HPDE6-E6E7 (cell line): ENCODE results near the gene SLC26A5.
"Not testable (repeated sequence)": the region's sequence is repeated elsewhere in the genome, so short reads cannot be mapped to it uniquely, and the experiment has no call there.

Experiments used
- DNase-seq: peaks from one replicate; pipeline ENCODE4 v3.0.0; 2011; ENCODE audit warnings: missing footprints; ENCODE audit errors: extremely low spot score

The SLC26A5 gene

GRCh38 chr7:103399687-103400086, 46.3 kb downstream of the SLC26A5 start:
- DNase-seq = not testable (repeated sequence)

GRCh38 chr7:103398483-103399127, 47.4 kb downstream of the SLC26A5 start:
- DNase-seq = no peak

DNA sequence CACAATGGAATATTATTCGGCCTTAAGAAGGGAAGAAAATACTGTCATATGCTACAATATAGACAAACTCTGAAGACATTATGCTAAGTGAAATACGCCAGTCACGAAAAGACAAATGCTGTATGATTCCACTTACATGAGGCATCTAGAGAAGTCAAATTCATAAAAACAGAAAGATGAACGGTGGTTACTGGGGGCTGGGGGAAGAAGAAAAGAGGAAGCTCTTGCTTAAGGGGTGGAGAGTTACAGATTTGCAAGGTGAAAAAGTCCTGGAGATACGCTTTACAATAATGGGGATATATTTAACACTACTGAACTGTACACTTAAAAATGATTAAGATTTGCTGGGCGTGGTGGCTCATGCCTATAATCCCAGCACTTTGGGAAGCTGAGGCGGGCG, 49.5 kb downstream of the SLC26A5 start:
- no peak for DNase-seq

- no peak for DNase-seq
These were observed 50.9 kb downstream of the SLC26A5 start for GRCh38 chr7:103395071-103395470.

DNA sequence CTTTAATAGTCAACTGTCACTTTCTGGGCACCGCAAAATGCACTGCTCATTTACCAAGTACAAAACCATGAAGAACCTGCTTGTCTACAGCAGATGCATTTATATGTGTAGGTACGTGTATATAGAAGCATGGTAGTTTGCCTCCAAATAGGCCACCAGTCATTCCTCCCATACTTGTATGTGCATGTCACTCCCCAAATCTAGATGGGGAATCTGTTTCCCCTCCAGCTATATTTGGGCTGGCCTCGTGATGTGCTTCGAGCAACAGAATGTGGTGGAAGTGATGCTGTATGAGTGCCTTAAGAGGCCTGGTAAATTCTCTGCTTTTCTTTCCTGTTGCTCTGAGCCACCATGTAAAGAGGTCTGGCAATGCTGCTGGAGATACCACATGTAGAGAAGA, 51.4 kb downstream of the SLC26A5 start:
- DNase-seq = no peak

DNA sequence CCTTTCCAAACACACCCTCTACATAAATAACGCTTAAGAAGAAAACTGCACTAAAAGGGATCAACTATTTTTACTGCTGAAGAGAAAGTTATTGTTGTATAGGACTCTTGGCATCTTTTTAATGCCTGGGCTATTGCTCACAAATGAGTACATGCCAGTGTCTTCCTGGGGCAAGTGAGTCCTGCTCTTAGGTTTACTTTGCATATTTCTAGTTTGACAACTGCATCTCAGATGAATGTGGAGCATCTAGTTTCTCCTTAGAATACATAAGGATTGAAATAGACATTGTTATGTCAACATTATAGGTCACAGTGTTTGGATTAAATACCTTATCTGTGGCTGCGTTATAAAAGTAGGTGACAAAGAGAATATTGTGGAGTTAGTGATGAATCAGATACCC, 54.0 kb downstream of the SLC26A5 start:
- DNase-seq = no peak

DNA sequence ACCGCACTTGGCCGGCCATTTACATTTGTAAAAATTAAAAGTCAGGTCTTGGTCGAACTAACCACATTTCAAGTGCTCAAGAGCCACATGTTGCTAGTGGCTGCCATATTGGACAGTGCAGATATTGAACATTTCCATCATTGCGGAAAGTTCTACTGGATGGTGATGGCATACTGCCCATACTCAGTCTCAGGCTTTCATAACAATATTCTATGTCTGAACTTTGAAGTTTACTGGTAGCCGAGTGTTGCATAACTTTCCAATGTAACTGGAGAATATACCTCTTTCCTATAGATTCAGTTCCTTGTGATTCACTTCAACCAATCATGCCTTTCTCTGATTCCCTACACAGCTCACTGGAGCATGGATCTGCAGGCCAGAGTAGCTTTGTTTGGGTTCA, 54.9 kb downstream of the SLC26A5 start:
- DNase-seq = no peak

DNA sequence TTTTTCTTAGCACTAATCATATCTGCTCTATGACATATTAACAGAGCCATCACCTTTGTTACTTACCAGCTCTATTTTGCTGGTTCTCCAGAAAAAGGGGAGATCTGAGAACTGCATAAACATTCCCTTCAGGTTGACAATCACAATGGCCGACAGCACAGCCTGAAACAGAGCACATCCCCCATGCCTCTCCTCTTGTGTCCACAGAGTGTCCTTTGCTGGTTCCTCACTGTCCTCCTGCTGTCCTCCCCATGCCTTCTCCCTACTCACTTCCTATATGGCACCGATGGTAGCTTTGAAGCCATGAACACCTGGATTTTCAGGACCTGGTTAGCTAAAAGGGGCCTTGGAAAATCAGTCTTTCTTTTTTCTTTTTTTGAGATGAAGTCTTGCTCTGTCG, 56.7 kb downstream of the SLC26A5 start:
- no peak for DNase-seq

DNA sequence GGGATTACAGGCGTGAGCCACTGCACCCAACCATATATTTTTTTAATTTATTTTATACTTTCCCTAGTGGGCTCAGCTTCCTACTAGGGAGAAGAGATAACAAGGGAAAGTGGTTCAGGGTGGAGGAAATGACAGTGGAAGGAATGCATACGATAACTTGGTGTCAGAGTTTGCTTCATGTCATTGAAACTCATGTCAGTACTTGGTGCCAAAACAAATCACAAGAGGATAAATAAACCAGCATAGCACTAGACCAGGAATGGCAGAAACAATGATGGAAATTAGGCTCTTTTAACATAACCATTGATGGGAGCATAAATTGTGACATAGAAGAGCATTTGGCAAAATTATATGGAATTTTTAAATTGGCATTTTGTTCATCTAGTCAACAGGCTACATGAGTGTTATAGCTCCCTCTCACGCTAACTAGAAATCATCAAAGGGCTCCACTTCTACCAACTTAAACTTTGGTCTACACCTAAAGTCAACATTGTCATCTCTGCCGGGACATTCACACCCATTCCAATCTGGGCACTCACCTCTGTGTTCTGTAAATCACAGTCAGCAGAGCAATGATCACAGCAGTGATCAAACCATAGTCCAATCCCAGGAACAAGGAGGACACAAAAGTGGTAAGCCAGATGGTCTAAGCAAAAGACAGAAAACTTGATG, 57.4 kb downstream of the SLC26A5 start:
- no peak for DNase-seq

DNA sequence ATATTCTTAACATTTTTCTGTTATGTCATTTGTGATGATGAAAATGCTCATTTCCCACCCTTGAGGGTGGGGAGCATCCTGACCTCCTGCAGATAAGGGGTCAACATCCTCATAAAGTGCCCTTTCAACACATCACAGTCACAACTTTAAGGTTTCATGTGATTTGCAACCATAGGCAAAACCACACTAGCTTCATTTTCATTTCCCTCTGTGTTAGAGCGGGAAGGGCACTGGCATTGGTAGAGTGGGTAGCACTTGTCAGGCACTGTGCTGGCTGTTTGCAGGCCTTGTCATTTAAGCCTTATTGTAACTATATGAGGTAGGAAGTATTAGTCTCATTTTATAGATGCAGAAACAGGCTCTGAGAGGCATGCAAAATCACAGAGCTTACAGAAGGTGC, 58.8 kb downstream of the SLC26A5 start:
- no peak for DNase-seq

GRCh38 chr7:103382032-103382402, 64.0 kb downstream of the SLC26A5 start:
- DNase-seq = no peak

- DNase-seq = no peak
These were observed 64.6 kb downstream of the SLC26A5 start for GRCh38 chr7:103381280-103382031.

GRCh38 chr7:103380395-103381191, 65.4 kb downstream of the SLC26A5 start:
- no peak for DNase-seq

DNA sequence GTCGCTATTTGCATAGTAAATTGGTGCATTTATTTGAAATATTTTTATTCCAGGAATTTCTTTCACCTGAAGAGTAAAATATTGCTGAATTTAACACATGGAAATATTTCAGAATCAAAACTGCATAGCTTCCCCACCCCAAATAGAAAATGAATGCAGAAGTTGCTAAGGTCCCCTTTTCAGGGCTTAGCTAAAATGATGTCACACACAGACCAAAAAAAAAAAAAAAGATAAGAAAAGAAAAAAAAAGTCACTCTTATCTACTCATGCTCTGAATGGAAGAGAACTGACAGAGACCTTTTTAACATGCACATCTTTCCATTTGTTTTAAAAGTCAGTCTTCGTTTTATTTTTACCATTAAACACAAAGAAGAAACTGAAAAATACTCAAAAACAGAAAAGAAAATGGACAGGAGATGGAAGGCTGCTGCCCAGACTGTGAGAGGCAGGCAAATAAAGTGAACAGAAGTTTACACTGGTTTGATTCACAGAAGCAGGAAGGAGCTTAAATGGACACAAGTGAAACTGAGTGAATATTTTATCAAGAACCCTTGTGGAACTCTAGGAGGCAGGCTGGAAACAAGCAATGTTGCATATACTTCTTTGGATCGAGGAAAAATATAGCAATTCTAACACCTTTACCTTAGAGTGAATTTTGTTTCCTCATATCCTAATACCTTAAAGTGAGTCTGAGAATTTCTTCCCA, 66.6 kb downstream of the SLC26A5 start:
- no peak for DNase-seq

GRCh38 chr7:103373866-103374643, 72.0 kb downstream of the SLC26A5 start:
- DNase-seq = no peak

GRCh38 chr7:103369432-103369831, 76.6 kb downstream of the SLC26A5 start:
- DNase-seq = no peak

- DNase-seq = no peak
These were observed 96.2 kb downstream of the SLC26A5 start for GRCh38 chr7:103349805-103350204.

- no peak for DNase-seq
These were observed 97.0 kb downstream of the SLC26A5 start for GRCh38 chr7:103348959-103349358.

DNA sequence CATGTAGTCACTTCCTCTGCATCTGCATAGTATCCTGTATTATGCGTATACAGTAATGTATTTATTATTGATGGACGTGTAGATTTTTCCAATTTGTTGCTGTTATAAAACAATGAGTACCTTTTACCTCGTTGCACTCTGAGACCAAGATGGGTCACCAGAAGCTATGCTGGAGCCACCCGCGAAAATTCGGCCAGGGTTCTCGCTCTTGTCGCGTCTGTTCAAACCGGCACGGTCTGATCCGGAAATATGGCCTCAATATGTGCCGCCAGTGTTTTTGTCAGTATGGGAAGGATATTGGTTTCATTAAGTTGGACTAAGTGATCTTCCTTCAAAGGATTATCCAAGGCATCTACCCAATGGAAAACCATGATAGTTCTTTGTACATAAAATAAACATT, 97.6 kb downstream of the SLC26A5 start:
- DNase-seq = no peak

- peak; percentile 70 for DNase-seq
These were observed 98.3 kb downstream of the SLC26A5 start, which contains the start of gene PSMC2 for GRCh38 chr7:103347507-103348267. PSMC2 (plus strand) TSS chr7:103347643; CDS start chr7:103347712, 69 bp downstream.
